NCI-H1092 (cell line): ENCODE data around the gene FBL.

Experiments used
- DNase-seq: peaks from one replicate; lab custom pipeline; 2025; lab: John Stamatoyannopoulos, UW

FBL gene

GRCh38 chr19:39788244-39788643 is 57.9 kb downstream of the FBL start:
- no peak for DNase-seq
